Measurements from ENCODE around the gene LYPD4.

DNA sequence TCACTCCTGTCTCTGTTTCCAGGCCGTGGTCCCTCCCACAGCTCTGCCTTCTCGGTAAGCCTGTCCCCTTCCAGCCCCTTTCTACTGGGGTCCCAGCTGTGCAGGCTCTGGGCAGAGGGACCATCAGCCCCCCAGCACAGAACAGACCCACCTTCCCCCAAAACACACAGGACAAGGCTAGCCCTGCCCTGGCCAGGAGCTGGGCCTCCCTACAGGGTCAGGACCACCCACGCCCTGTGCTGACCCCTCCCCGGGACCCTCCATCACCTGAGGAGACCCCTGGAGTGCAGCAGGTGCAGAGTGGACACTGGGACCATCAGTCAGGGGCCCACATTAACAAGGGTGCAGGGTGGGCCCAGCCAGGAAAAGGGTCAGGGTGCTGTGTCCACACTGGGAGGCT lies 34.2 kb downstream of the LYPD4 start:
- TF ChIP-seq CTCF (IDR thresholded peaks at IDR 0.05): no peak
- no peak for TF ChIP-seq POLR2AphosphoS5 (IDR thresholded peaks at IDR 0.05)
